HepG2 (cell line): ENCODE measurements around the gene AJUBA. TPM values are rescaled to one million over a fixed set of nuclear protein-coding genes. Genes with fewer than 3 reads are reported as not detected.

ENCODE experiments used
- ARHGAP35 ChIP-seq: sonication (generic); formaldehyde crosslinking; IDR thresholded peaks from 2 replicates; pipeline ENCODE4 v1.9.0; 2022; ENCODE audit warnings: mild to moderate bottlenecking, inconsistent platforms, moderate library complexity, missing genetic modification reagents, borderline replicate concordance
- ARID5B ChIP-seq: IDR thresholded peaks from 2 replicates; pipeline ENCODE4 v1.4.0; 2020; ENCODE audit warnings: mild to moderate bottlenecking, missing genetic modification reagents
- ATF4 ChIP-seq, 2 experiments: fragments of 450-650 bp in 1 of 2; sonication (generic) in 1 of 2; formaldehyde crosslinking; IDR thresholded peaks; 2 replicates each; pipeline versions ENCODE4 v1.5.0 to v1.8.0; 2020 to 2022; ENCODE audit warnings: mild to moderate bottlenecking in 1 of 2, missing genetic modification reagents in 1 of 2
- CHD4 ChIP-seq: fragments of 200-600 bp; sonication (generic); IDR thresholded peaks from 2 replicates; pipeline ENCODE4 v1.7.0; 2017; ENCODE audit warnings: mild to moderate bottlenecking, low read length, borderline replicate concordance
- CREB1 ChIP-seq, 2 experiments: fragments of 450-650 bp in 1 of 2; IDR thresholded peaks; 2 replicates each; pipeline ENCODE4 v1.6.1; 2016 to 2017; ENCODE audit warnings: control low read depth in 1 of 2, mild to moderate bottlenecking in 1 of 2, missing compliant biosample characterization in 1 of 2, missing genetic modification characterization in 1 of 2
- FOXA1 ChIP-seq, 2 experiments: fragments of 450-650 bp in 1 of 2; sonication (generic) in 1 of 2; formaldehyde crosslinking in 1 of 2; IDR thresholded peaks; 2 replicates each; pipeline versions ENCODE4 v1.4.0 to v1.6.1; 2016 to 2020; ENCODE audit warnings: missing genetic modification reagents in 1 of 2
- FOXK1 ChIP-seq: sonication (generic); formaldehyde crosslinking; IDR thresholded peaks from 2 replicates; pipeline ENCODE4 v1.4.0; 2020; ENCODE audit warnings: low read depth, missing genetic modification reagents, borderline replicate concordance
- JUND ChIP-seq: sonication (generic); formaldehyde crosslinking; IDR thresholded peaks from 2 replicates; pipeline ENCODE4 v1.8.0; 2022; ENCODE audit warnings: mild to moderate bottlenecking, missing genetic modification reagents
- KDM3A ChIP-seq: IDR thresholded peaks from 2 replicates; pipeline ENCODE4 v1.6.1; 2018; ENCODE audit warnings: low read depth, missing compliant biosample characterization
- MAFK ChIP-seq, 2 experiments: IDR thresholded peaks in 1 of 2; conservative IDR thresholded peaks in 1 of 2; 2 replicates each; pipeline ENCODE4 v1.6.1; 2011; ENCODE audit warnings: improper control_type of control experiment in 2 of 2, low read length in 2 of 2
- RBAK ChIP-seq: sonication (generic); formaldehyde crosslinking; IDR thresholded peaks from 2 replicates; pipeline ENCODE4 v1.5.1; 2020; ENCODE audit warnings: mild to moderate bottlenecking, missing genetic modification reagents
- REPIN1 ChIP-seq: sonication (generic); formaldehyde crosslinking; IDR thresholded peaks from 2 replicates; pipeline ENCODE4 v1.8.0; 2022; ENCODE audit warnings: missing genetic modification reagents, low read depth, mild to moderate bottlenecking, borderline replicate concordance
- SRSF4 ChIP-seq: fragments of 200-400 bp; formaldehyde crosslinking; IDR thresholded peaks from one replicate; pipeline ENCODE4 v1.6.1; 2018; ENCODE audit warnings: mild to moderate bottlenecking, low read depth, low read length, moderate library complexity; ENCODE audit not compliant: poor library complexity, severe bottlenecking
- THAP8 ChIP-seq: sonication (generic); formaldehyde crosslinking; IDR thresholded peaks from 2 replicates; pipeline ENCODE4 v1.5.1; 2020; ENCODE audit warnings: missing genetic modification reagents, mild to moderate bottlenecking, borderline replicate concordance
- ZNF275 ChIP-seq: sonication (generic); formaldehyde crosslinking; IDR thresholded peaks from 2 replicates; pipeline ENCODE4 v1.8.0; 2022; ENCODE audit warnings: missing genetic modification reagents, mild to moderate bottlenecking, inconsistent platforms, borderline replicate concordance
- ZNF280B ChIP-seq: sonication (generic); formaldehyde crosslinking; IDR thresholded peaks from 2 replicates; pipeline ENCODE4 v1.5.0; 2020; ENCODE audit warnings: missing genetic modification reagents, mild to moderate bottlenecking, borderline replicate concordance
- ZNF382 ChIP-seq: sonication (generic); formaldehyde crosslinking; IDR thresholded peaks from 2 replicates; pipeline ENCODE4 v1.5.0; 2020; ENCODE audit warnings: missing genetic modification reagents, mild to moderate bottlenecking, borderline replicate concordance
- ZNF629 ChIP-seq: sonication (generic); formaldehyde crosslinking; conservative IDR thresholded peaks from 2 replicates; pipeline ENCODE4 v1.5.0; 2020; ENCODE audit warnings: missing genetic modification reagents
- polyA plus RNA-seq, 8 experiments: library from polyadenylated mRNA; depleted of rRNA in 3 of 8; stranded (reverse) in 7 of 8; unstranded in 1 of 8; fragments of >200 nt; fragmentation: Illumina TruSeq in 4 of 8; extraction: Trizol in 4 of 8; gene quantifications; 2 replicates each; pipeline versions ENCODE4 v1.2.1 to v1.2.3, GENCODE V29; 2011 to 2016; ENCODE audit warnings: low read depth in 4 of 8, missing spikeins in 1 of 8, mixed read lengths in 1 of 8; ENCODE audit not compliant: insufficient read depth in 1 of 8
- total RNA-seq, 5 experiments: library from RNA; depleted of rRNA; stranded (reverse); fragments of >200 nt; fragmentation: Illumina TruSeq; extraction: Trizol; gene quantifications; 2 replicates each; pipeline ENCODE4 v1.2.3, GENCODE V29; 2016; ENCODE audit warnings: low read depth in 1 of 5

Gene AJUBA
- total and polyA plus RNA-seq, 2 of the 13 experiments (the other 11 are each of a cell fraction or from before 2014, with no cell fraction given), result 157 to 241 TPM

- TF ChIP-seq ZNF275 (no peak), ZNF382 (CRISPR knock-in tag) (no peak), REPIN1 (CRISPR knock-in tag) (no peak), CREB1 (IDR thresholded peaks at IDR 0.05) (no peak), CREB1 (CRISPR knock-in tag; IDR thresholded peaks at IDR 0.05) (no peak), RBAK (CRISPR knock-in tag) (0 out of 2 replicates have a peak, but pooled peaks have one; percentile 69), JUND (no peak), CHD4 (peak; percentile 96; the same call in 1 of the 2 replicates), SRSF4 (no peak), KDM3A (CRISPR knock-in tag) (no peak), ATF4 (CRISPR knock-in tag; IDR thresholded peaks at IDR 0.05) (peak in 1 of 2 experiments; percentile 62; a peak in 1 of 4 replicates), ZNF629 (CRISPR knock-in tag) (no peak), FOXK1 (CRISPR knock-in tag) (no peak), THAP8 (CRISPR knock-in tag) (no peak), FOXA1 (IDR thresholded peaks at IDR 0.05) (peak; percentile 39; the same call in 1 of the 2 replicates), FOXA1 (CRISPR knock-in tag; IDR thresholded peaks at IDR 0.05) (no peak), ZNF280B (CRISPR knock-in tag) (no peak), ARHGAP35 (no peak), ARID5B (CRISPR knock-in tag) (no peak), MAFK (conservative IDR thresholded peaks at IDR 0.05 in 1 of 2, IDR thresholded peaks at IDR 0.05 in 1 of 2; ENCODE audit: low read length in 2 of 2) (no peak)
These were observed 5.0 kb downstream of the AJUBA start (continued) for GRCh38 chr14:22977434-22977683.
